Measurements from ENCODE around the gene MAN1A2.

DNA sequence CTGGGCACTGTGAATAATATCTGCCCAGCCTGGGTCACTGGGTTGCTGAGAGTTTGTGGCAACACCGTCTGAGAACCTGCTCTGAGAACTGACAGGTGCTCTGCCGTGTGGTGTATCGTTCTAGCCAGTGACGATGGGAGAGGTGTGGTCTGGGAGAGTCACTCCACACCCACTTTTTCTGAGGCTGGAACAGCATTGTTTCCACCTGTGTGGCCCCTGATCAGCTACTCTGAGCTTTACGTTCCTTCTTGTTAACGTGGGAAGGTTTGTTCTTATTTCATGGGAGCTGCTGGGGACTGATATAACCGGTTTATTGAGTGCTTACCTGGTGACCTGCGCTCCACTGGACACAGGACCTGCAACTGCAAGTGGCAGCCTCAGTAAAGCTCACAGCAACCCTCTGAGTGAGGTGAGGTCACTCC is 203.8 kb downstream of the MAN1A2 start:
- TF ChIP-seq, protein P1, sequence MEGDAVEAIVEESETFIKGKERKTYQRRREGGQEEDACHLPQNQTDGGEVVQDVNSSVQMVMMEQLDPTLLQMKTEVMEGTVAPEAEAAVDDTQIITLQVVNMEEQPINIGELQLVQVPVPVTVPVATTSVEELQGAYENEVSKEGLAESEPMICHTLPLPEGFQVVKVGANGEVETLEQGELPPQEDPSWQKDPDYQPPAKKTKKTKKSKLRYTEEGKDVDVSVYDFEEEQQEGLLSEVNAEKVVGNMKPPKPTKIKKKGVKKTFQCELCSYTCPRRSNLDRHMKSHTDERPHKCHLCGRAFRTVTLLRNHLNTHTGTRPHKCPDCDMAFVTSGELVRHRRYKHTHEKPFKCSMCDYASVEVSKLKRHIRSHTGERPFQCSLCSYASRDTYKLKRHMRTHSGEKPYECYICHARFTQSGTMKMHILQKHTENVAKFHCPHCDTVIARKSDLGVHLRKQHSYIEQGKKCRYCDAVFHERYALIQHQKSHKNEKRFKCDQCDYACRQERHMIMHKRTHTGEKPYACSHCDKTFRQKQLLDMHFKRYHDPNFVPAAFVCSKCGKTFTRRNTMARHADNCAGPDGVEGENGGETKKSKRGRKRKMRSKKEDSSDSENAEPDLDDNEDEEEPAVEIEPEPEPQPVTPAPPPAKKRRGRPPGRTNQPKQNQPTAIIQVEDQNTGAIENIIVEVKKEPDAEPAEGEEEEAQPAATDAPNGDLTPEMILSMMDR (IDR thresholded peaks at IDR 0.05) = no peak
- TF ChIP-seq POLR2A (IDR thresholded peaks at IDR 0.05) (no peak), POLR2AphosphoS5 (IDR thresholded peaks at IDR 0.05; ENCODE audit: insufficient read depth in 1 of 2, low read depth in 1 of 2) (no peak)

Data from vagina (tissue), 2 donors.